Mucosa of descending colon (tissue), 3 donors: ENCODE measurements around the gene HTT. TPM values are rescaled to one million over a fixed set of nuclear protein-coding genes. Genes with fewer than 3 reads are reported as not detected.
A peak's percentile ranks its signal among the peaks of the same experiment; 100 is the strongest.

Source experiments
- ATAC-seq: fragments of 200-7000 bp; cut with Tn5 transposase; one replicate; pipeline ENCODE4 v1.9.1; 2020; ENCODE audit warnings: mild to moderate bottlenecking, moderate library complexity
- DNase-seq, 3 donors: peaks; one replicate each; pipeline ENCODE4 v3.0.0-alpha.2; 2020
- H3K36me3 ChIP-seq: fragments of 200-600 bp; one replicate; pipeline ENCODE4 v1.8.0; 2021; ENCODE audit warnings: low read depth, mild to moderate bottlenecking
- H3K4me1 ChIP-seq: fragments of 200-600 bp; one replicate; pipeline ENCODE4 v1.8.0; 2021; ENCODE audit warnings: low read depth, mild to moderate bottlenecking
- H3K4me3 ChIP-seq: fragments of 200-600 bp; one replicate; pipeline ENCODE4 v1.8.0; 2021; ENCODE audit warnings: mild to moderate bottlenecking
- H3K9me3 ChIP-seq: fragments of 200-600 bp; one replicate; pipeline ENCODE4 v1.8.0; 2021; ENCODE audit warnings: mild to moderate bottlenecking
- intact Hi-C, 2 donors: fragments of 100-400 bp; cut with DNase I in 1 of 2; cut with micrococcal nuclease in 1 of 2; formaldehyde crosslinking; loops; one replicate each; pipeline versions ENCODE4 v1.11.0 to v1.11.1; 2022; cut with DNase I, micrococcal nuclease
- total RNA-seq, 3 donors: library from RNA; stranded (reverse); fragmentation: NEBNext Ultra II Directional in 2 of 3; extraction: Animal tissue kit (Norgen Biotek cat#: 25700) in 2 of 3; gene quantifications; one replicate each; pipeline versions ENCODE4 v1.2.1 to v1.2.4, GENCODE V29; 2021 to 2023
- TF ChIP-seq, protein P1 (sequence below): fragments of 200-600 bp; IDR thresholded peaks from one replicate; pipeline ENCODE4 v1.8.0; 2022; ENCODE audit warnings: antibody characterized with exemption, mild to moderate bottlenecking
- donor health status: DM: no; HTN: no; CAD: no; lungs with moderate emphysema.
- donor health status: DM: no; HTN: no; CAD: no.
- donor health status: DM: no; HTN: yes; CAD: no.

Gene HTT
- total RNA-seq, 3 donors from 2014 or later: 51.3 to 71.8 (median 67.5) TPM

- Histone ChIP-seq H3K4me3 (no peak overlapping the region), H3K4me1 (no peaks in the 10 kb centered on the region), H3K36me3 (peaks cover 11% of the 10 kb centered on the region), H3K9me3 (no peaks in the 10 kb centered on the region)
- no peak for DNase-seq
- TF ChIP-seq, protein P1, sequence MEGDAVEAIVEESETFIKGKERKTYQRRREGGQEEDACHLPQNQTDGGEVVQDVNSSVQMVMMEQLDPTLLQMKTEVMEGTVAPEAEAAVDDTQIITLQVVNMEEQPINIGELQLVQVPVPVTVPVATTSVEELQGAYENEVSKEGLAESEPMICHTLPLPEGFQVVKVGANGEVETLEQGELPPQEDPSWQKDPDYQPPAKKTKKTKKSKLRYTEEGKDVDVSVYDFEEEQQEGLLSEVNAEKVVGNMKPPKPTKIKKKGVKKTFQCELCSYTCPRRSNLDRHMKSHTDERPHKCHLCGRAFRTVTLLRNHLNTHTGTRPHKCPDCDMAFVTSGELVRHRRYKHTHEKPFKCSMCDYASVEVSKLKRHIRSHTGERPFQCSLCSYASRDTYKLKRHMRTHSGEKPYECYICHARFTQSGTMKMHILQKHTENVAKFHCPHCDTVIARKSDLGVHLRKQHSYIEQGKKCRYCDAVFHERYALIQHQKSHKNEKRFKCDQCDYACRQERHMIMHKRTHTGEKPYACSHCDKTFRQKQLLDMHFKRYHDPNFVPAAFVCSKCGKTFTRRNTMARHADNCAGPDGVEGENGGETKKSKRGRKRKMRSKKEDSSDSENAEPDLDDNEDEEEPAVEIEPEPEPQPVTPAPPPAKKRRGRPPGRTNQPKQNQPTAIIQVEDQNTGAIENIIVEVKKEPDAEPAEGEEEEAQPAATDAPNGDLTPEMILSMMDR: no peak
- ATAC-seq: no peak
- intact Hi-C loops: no loop called here
These were observed 100.2 kb downstream of the HTT start for GRCh38 chr4:3174371-3175338.

GRCh38 chr4:3176367-3177229 lies 102.1 kb downstream of the HTT start:
- TF ChIP-seq, protein P1: no peak
- intact Hi-C loops: no loop called here
- peak in 1 of 3 donors; percentile 17 for DNase-seq
- peaks cover 11% of the 10 kb centered on the region for H3K36me3 ChIP-seq
- no peaks in the 10 kb centered on the region for H3K9me3 ChIP-seq
- H3K4me1 ChIP-seq: no peaks in the 10 kb centered on the region
- ATAC-seq: peak; percentile 86
- H3K4me3 ChIP-seq: no peak overlapping the region

DNA sequence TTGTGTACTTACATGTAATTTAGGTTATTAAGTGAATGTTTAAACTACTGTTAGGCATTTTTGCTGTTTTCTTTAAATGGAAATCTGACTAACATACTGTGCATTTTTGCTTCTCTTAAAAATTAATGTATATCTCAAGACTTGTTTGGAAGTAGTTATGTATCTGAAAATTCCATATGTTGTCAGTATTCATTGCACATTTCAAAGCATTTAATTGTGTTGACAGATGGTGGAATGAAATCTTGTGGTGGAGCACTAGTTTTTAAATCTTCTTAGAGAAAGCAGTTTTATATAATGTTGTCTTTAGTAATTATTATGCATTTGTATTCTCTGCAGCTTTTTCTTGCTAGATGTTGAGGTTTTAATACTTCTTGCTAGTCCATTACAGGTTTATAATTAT lies 102.9 kb downstream of the HTT start:
- ATAC-seq (no peak), DNase-seq (no peak)
- no peaks in the 10 kb centered on the region for H3K9me3 ChIP-seq
- intact Hi-C loops: no loop called here
- H3K4me3 ChIP-seq: no peak overlapping the region
- peaks cover 10% of the 10 kb centered on the region for H3K36me3 ChIP-seq
- TF ChIP-seq, protein P1: no peak
- H3K4me1 ChIP-seq: no peaks in the 10 kb centered on the region

DNA sequence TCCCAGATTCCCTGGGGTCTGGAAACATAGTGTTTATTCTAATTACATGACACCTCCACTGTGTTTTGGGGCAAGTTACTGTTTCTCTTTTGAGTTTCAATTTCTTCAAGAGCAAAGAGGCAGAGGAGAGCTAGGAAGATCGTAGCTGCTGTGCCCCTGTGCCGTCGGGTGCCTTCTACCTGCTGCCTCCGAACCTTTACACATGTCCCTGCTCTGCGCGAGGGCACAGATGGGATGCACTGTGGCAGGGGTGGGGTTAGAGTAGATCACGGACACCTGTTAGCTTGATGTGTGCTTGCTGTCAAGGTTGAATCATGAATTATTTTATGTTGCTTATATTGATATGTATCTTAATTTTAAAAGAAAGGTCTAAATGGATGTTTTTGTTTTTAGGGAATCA lies 103.4 kb downstream of the HTT start:
- Histone ChIP-seq H3K36me3 (peaks cover 6% of the 10 kb centered on the region), H3K4me3 (no peak overlapping the region), H3K9me3 (no peaks in the 10 kb centered on the region), H3K4me1 (no peaks in the 10 kb centered on the region)
- DNase-seq (no peak), ATAC-seq (no peak)
- TF ChIP-seq, protein P1: no peak
- intact Hi-C loops: no loop called here

DNA sequence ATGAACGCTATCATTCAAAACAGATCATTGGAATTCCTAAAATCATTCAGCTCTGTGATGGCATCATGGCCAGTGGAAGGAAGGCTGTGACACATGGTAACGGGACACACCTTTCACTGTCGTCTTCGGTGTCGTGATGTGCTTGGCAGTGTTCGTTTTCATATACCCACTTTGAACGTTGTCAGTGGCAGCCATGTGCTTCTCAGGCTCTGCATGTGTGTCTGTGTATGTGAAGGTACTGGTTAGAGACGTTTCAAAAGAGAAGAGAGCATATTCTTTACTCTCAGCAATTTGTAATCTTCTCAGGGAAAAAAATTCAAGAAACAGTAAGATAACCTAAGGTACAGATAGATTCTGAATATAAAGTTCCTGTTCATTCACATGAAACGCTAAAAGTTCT lies 103.9 kb downstream of the HTT start:
- intact Hi-C loops: no loop called here
- Histone ChIP-seq H3K4me3 (no peak overlapping the region), H3K36me3 (peaks cover 1% of the 10 kb centered on the region), H3K9me3 (no peaks in the 10 kb centered on the region), H3K4me1 (no peaks in the 10 kb centered on the region)
- no peak for ATAC-seq
- DNase-seq: no peak
- TF ChIP-seq, protein P1: no peak
